Measurements from ENCODE around the gene HACD3. TPM values are rescaled to one million over a fixed set of nuclear protein-coding genes. Genes with fewer than 3 reads are reported as not detected.

HACD3 gene
- total and polyA plus RNA-seq, 2 of the 13 experiments (the other 11 are each of a cell fraction or from before 2014, with no cell fraction given): 73.6 to 161 TPM

- TF ChIP-seq ZNF276 (CRISPR knock-in tag; IDR thresholded peaks at IDR 0.05; ENCODE audit: low read depth) (peak; percentile 84), HMGA1 (CRISPR knock-in tag; conservative IDR thresholded peaks at IDR 0.05) (no peak), TOPORS (CRISPR knock-in tag; IDR thresholded peaks at IDR 0.05) (peak; percentile 58; the same call in 1 of the 2 replicates), PATZ1 (CRISPR knock-in tag; IDR thresholded peaks at IDR 0.05) (peak; percentile 6; the same call in 1 of the 2 replicates), JUND (CRISPR knock-in tag; IDR thresholded peaks at IDR 0.05) (0 out of 2 replicates have a peak, but pooled peaks have one; percentile 29), HMG20B (CRISPR knock-in tag; conservative IDR thresholded peaks at IDR 0.05) (no peak; the same call in 1 of the 2 replicates), RNF2 (conservative IDR thresholded peaks at IDR 0.05; ENCODE audit: low read depth) (peak; percentile 90), RXRB (CRISPR knock-in tag; IDR thresholded peaks at IDR 0.05; ENCODE audit: borderline replicate concordance) (peak; percentile 48; the same call in 1 of the 2 replicates), HOXA7 (CRISPR knock-in tag; IDR thresholded peaks at IDR 0.05) (0 out of 2 replicates have a peak, but pooled peaks have one; percentile 67), SCMH1 (CRISPR knock-in tag; IDR thresholded peaks at IDR 0.05; ENCODE audit: borderline replicate concordance) (no peak), SRSF9 (IDR thresholded peaks at IDR 0.05; ENCODE audit: borderline replicate concordance, insufficient read depth, low read depth, low read length, poor library complexity, severe bottlenecking) (no peak), MZF1 (CRISPR knock-in tag; IDR thresholded peaks at IDR 0.05; ENCODE audit: borderline replicate concordance) (peak; percentile 80; the same call in 1 of the 2 replicates), ZNF563 (CRISPR knock-in tag; IDR thresholded peaks at IDR 0.05) (peak; percentile 98), DNMT1 (CRISPR knock-in tag; IDR thresholded peaks at IDR 0.05) (0 out of 2 replicates have a peak, but pooled peaks have one; percentile 58), SAFB2 (CRISPR knock-in tag; IDR thresholded peaks at IDR 0.05; ENCODE audit: borderline replicate concordance, low read depth) (peak; percentile 64; the same call in 1 of the 2 replicates), CENPBD1 (CRISPR knock-in tag; IDR thresholded peaks at IDR 0.05; ENCODE audit: borderline replicate concordance, low read depth) (no peak; the same call in 1 of the 2 replicates), ZFP82 (CRISPR knock-in tag; IDR thresholded peaks at IDR 0.05; ENCODE audit: borderline replicate concordance) (peak; percentile 94), ZNF333 (CRISPR knock-in tag; IDR thresholded peaks at IDR 0.05; ENCODE audit: borderline replicate concordance) (peak; percentile 89; the same call in 1 of the 2 replicates), GZF1 (CRISPR knock-in tag; IDR thresholded peaks at IDR 0.05) (peak; percentile 86; the same call in 1 of the 2 replicates), TFE3 (CRISPR knock-in tag; IDR thresholded peaks at IDR 0.05) (no peak; the same call in 1 of the 2 replicates), RFXAP (CRISPR knock-in tag; IDR thresholded peaks at IDR 0.05; ENCODE audit: borderline replicate concordance) (0 out of 2 replicates have a peak, but pooled peaks have one; percentile 28), JDP2 (CRISPR knock-in tag; IDR thresholded peaks at IDR 0.05; ENCODE audit: borderline replicate concordance) (no peak; the same call in 1 of the 2 replicates), IRX3 (CRISPR knock-in tag; IDR thresholded peaks at IDR 0.05; ENCODE audit: borderline replicate concordance, low read depth) (no peak)
Measured at GRCh38 chr15:65530318-65531111, at the start of gene HACD3 (continued).

All from HepG2 (cell line).